ENCODE data around the gene MAPKAPK2.

The MAPKAPK2 gene

GRCh38 chr1:206723805-206724472 lies 39.2 kb downstream of the MAPKAPK2 start:
- Histone ChIP-seq H3K4me3 (ENCODE audit: low read depth, low read length) (no peak overlapping the region), H3K36me3 (ENCODE audit: control insufficient read depth, insufficient read depth, low read length) (no peaks in the 10 kb centered on the region), H2AFZ (no peak overlapping the region), H3K4me1 (no peaks in the 10 kb centered on the region), H3K27me3 (ENCODE audit: control insufficient read depth, insufficient read depth, low read length) (no peaks in the 10 kb centered on the region), H3K9ac (no peak overlapping the region), H3K27ac (no peak overlapping the region), H3K79me2 (peaks cover 26% of the 10 kb centered on the region), H3K4me2 (ENCODE audit: low read length) (no peak overlapping the region), H3K9me3 (ENCODE audit: control insufficient read depth, low read length) (no peaks in the 10 kb centered on the region)
- no peak for TF ChIP-seq CTCF (IDR thresholded peaks at IDR 0.05)

- Histone ChIP-seq H3K4me1 (no peaks in the 10 kb centered on the region), H3K27ac (no peak overlapping the region), H3K4me3 (ENCODE audit: low read depth, low read length) (no peak overlapping the region), H3K9ac (no peak overlapping the region), H3K9me3 (ENCODE audit: control insufficient read depth, low read length) (no peaks in the 10 kb centered on the region), H3K79me2 (peaks cover 15% of the 10 kb centered on the region), H3K27me3 (ENCODE audit: control insufficient read depth, insufficient read depth, low read length) (no peaks in the 10 kb centered on the region), H3K36me3 (ENCODE audit: control insufficient read depth, insufficient read depth, low read length) (no peaks in the 10 kb centered on the region), H2AFZ (no peak overlapping the region), H3K4me2 (ENCODE audit: low read length) (no peak overlapping the region)
- no peak for TF ChIP-seq CTCF (IDR thresholded peaks at IDR 0.05)
Measured at GRCh38 chr1:206725109-206725963, 40.6 kb downstream of the MAPKAPK2 start.

GRCh38 chr1:206727981-206728696 lies 43.4 kb downstream of the MAPKAPK2 start:
- Histone ChIP-seq H3K27ac (no peak overlapping the region), H3K4me1 (no peaks in the 10 kb centered on the region), H3K27me3 (ENCODE audit: control insufficient read depth, insufficient read depth, low read length) (no peaks in the 10 kb centered on the region), H3K4me2 (ENCODE audit: low read length) (no peak overlapping the region), H3K36me3 (ENCODE audit: control insufficient read depth, insufficient read depth, low read length) (no peaks in the 10 kb centered on the region), H3K9ac (no peak overlapping the region), H3K4me3 (ENCODE audit: low read depth, low read length) (no peak overlapping the region), H3K79me2 (peaks cover 11% of the 10 kb centered on the region), H2AFZ (no peak overlapping the region), H3K9me3 (ENCODE audit: control insufficient read depth, low read length) (no peaks in the 10 kb centered on the region)
- TF ChIP-seq CTCF (IDR thresholded peaks at IDR 0.05): no peak

GRCh38 chr1:206728697-206728987 lies 43.9 kb downstream of the MAPKAPK2 start:
- no peaks in the 10 kb centered on the region for H3K27me3 ChIP-seq (ENCODE audit: control insufficient read depth, insufficient read depth, low read length)
- H2AFZ ChIP-seq: no peak overlapping the region
- H3K4me3 ChIP-seq (ENCODE audit: low read depth, low read length): no peak overlapping the region
- no peak overlapping the region for H3K9ac ChIP-seq
- H3K4me1 ChIP-seq: no peaks in the 10 kb centered on the region
- TF ChIP-seq CTCF (IDR thresholded peaks at IDR 0.05): no peak
- no peaks in the 10 kb centered on the region for H3K9me3 ChIP-seq (ENCODE audit: control insufficient read depth, low read length)
- no peak overlapping the region for H3K27ac ChIP-seq
- H3K4me2 ChIP-seq (ENCODE audit: low read length): no peak overlapping the region
- H3K79me2 ChIP-seq: peaks cover 11% of the 10 kb centered on the region
- no peaks in the 10 kb centered on the region for H3K36me3 ChIP-seq (ENCODE audit: control insufficient read depth, insufficient read depth, low read length)
